GM21825 (cell line): ENCODE data around the gene LRIG3.
"Not testable (repeated sequence)": the region's sequence is repeated elsewhere in the genome, so short reads cannot be mapped to it uniquely, and the experiment has no call there.

Experiments
- ATAC-seq: cut with Tn5 transposase; IDR thresholded peaks from one replicate; pipeline ENCODE4 v1.9.1; 2021; ENCODE audit warnings: mild to moderate bottlenecking, moderate library complexity; ENCODE audit not compliant: unreplicated experiment

LRIG3 gene

GRCh38 chr12:58920102-58920960, at the start of gene LRIG3:
LRIG3 (minus strand) TSS chr12:58920504; CDS start chr12:58920235, 269 bp downstream.
- peak; percentile 90 for ATAC-seq

- ATAC-seq = no peak
Measured at GRCh38 chr12:58969237-58969636, 48.9 kb upstream of the LRIG3 start.

- no peak for ATAC-seq
Measured at GRCh38 chr12:58967561-58967960, 47.3 kb upstream of the LRIG3 start.

- ATAC-seq = no peak
Measured at GRCh38 chr12:58966939-58967338, 46.6 kb upstream of the LRIG3 start.

- no peak for ATAC-seq
Measured at GRCh38 chr12:58965568-58965967, 45.3 kb upstream of the LRIG3 start.

GRCh38 chr12:58963844-58964243, 43.5 kb upstream of the LRIG3 start:
- no peak for ATAC-seq

- ATAC-seq = no peak
Measured at GRCh38 chr12:58961906-58962305, 41.6 kb upstream of the LRIG3 start.

- no peak for ATAC-seq
Measured at GRCh38 chr12:58961166-58961565, 40.9 kb upstream of the LRIG3 start.

- ATAC-seq = no peak
Measured at GRCh38 chr12:58959639-58960300, 39.5 kb upstream of the LRIG3 start.

- no peak for ATAC-seq
Measured at GRCh38 chr12:58957298-58957697, 37.0 kb upstream of the LRIG3 start.

GRCh38 chr12:58955849-58956248, 35.5 kb upstream of the LRIG3 start:
- ATAC-seq = no peak

- ATAC-seq = no peak
Measured at GRCh38 chr12:58954002-58954401, 33.7 kb upstream of the LRIG3 start.

GRCh38 chr12:58950739-58951100, 30.4 kb upstream of the LRIG3 start:
- no peak for ATAC-seq

GRCh38 chr12:58949954-58950738, 29.8 kb upstream of the LRIG3 start:
- not testable (repeated sequence) for ATAC-seq

- no peak for ATAC-seq
Measured at GRCh38 chr12:58943079-58943478, 22.8 kb upstream of the LRIG3 start.

GRCh38 chr12:58942345-58942744, 22.0 kb upstream of the LRIG3 start:
- no peak for ATAC-seq

GRCh38 chr12:58939399-58940100, 19.2 kb upstream of the LRIG3 start:
- ATAC-seq = no peak

GRCh38 chr12:58938440-58938839, 18.1 kb upstream of the LRIG3 start:
- ATAC-seq = no peak

- ATAC-seq = no peak
Measured at GRCh38 chr12:58934528-58934927, 14.2 kb upstream of the LRIG3 start.

- no peak for ATAC-seq
Measured at GRCh38 chr12:58932806-58933681, 12.7 kb upstream of the LRIG3 start.
